HFFc6 (cell line): Measurements from ENCODE around the gene CASP12. TPM values are rescaled to one million over a fixed set of nuclear protein-coding genes. Genes with fewer than 3 reads are reported as not detected.

Experiments
- DNase-seq: peaks from one replicate; pipeline ENCODE4 v3.0.0-alpha.2; 2018
- H3K27ac Mint-ChIP-seq: 2 replicates; pipeline ENCODE4 v1.8.0; 2020; ENCODE audit warnings: mild to moderate bottlenecking, mixed read lengths
- H3K27me3 Mint-ChIP-seq: 2 replicates; pipeline ENCODE4 v1.8.0; 2021; ENCODE audit warnings: mild to moderate bottlenecking, moderate library complexity, mixed read lengths; ENCODE audit not compliant: insufficient read depth
- H3K36me3 Mint-ChIP-seq: 2 replicates; pipeline ENCODE4 v1.8.0; 2021; ENCODE audit warnings: low read depth, mixed read lengths
- H3K4me1 Mint-ChIP-seq: 2 replicates; pipeline ENCODE4 v1.8.0; 2020; ENCODE audit warnings: low read depth, mixed read lengths
- H3K4me3 Mint-ChIP-seq: 2 replicates; pipeline ENCODE4 v1.8.0; 2020; ENCODE audit warnings: mild to moderate bottlenecking, moderate library complexity, mixed read lengths
- H3K9me3 Mint-ChIP-seq: 2 replicates; pipeline ENCODE4 v1.8.0; 2020; ENCODE audit warnings: mild to moderate bottlenecking, mixed read lengths
- total RNA-seq, 6 experiments: library from RNA; stranded (reverse); fragmentation: NEBNext Ultra II Directional; extraction: Animal tissue kit (Norgen Biotek cat#: 25700); gene quantifications; 2 replicates in 1 of 6; 3 replicates in 5 of 6; pipeline ENCODE4 v1.2.3, GENCODE V29; 2021
- TF ChIP-seq, protein P1 (sequence below): fragments of 200-600 bp; sonication (generic); IDR thresholded peaks from 2 replicates; pipeline ENCODE4 v1.5.0; 2021; ENCODE audit warnings: antibody characterized with exemption, mild to moderate bottlenecking

Gene CASP12
- total RNA-seq, 6 experiments from 2014 or later: not detected

DNA sequence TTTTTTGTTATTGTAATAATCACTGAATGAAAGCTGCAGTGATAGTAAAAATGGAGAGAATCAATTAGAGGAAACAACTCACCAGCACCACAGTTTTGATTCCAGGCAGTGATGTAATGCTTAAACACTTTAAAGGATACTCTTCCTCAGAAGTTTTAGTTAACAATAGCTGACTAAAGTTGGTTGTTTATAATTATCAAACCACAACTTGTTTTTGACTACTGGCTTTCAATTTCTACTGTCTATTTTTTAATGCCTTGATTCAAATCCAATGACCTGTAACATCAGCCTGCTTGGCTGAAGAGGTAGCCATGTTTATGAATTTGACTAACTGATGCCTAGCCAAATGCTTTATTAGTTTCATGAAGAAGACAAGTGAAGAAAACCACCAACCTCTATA, 18.2 kb upstream of the CASP12 start:
- Mint-ChIP-seq H3K4me3 (no peak overlapping the region), H3K27me3 (peaks cover 2% of the 10 kb centered on the region; the same call in 1 of the 2 replicates), H3K4me1 (peaks cover 23% of the 10 kb centered on the region), H3K27ac (no peak overlapping the region), H3K9me3 (no peaks in the 10 kb centered on the region), H3K36me3 (no peaks in the 10 kb centered on the region)
- TF ChIP-seq, protein P1, sequence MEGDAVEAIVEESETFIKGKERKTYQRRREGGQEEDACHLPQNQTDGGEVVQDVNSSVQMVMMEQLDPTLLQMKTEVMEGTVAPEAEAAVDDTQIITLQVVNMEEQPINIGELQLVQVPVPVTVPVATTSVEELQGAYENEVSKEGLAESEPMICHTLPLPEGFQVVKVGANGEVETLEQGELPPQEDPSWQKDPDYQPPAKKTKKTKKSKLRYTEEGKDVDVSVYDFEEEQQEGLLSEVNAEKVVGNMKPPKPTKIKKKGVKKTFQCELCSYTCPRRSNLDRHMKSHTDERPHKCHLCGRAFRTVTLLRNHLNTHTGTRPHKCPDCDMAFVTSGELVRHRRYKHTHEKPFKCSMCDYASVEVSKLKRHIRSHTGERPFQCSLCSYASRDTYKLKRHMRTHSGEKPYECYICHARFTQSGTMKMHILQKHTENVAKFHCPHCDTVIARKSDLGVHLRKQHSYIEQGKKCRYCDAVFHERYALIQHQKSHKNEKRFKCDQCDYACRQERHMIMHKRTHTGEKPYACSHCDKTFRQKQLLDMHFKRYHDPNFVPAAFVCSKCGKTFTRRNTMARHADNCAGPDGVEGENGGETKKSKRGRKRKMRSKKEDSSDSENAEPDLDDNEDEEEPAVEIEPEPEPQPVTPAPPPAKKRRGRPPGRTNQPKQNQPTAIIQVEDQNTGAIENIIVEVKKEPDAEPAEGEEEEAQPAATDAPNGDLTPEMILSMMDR: no peak
- no peak for DNase-seq

DNA sequence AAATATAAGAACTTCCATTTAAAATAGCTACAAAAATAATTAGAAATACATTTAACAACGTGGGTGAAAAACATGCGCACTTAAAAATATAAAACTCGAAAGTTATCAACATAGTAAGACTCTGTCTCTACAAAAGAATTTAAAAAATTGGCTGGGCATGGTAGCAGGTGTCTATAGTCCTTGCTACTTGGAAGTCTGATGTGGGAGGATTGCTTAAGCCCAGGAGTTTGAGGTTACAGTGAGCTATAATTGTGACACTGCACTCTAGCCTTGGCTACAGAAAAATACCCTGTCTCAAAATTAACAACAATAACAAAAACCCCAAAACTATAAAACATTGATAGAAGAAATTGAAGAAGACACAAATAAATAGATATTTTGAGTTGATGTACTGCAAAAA, 13.8 kb upstream of the CASP12 start:
- no peak overlapping the region for H3K27ac Mint-ChIP-seq
- TF ChIP-seq, protein P1: no peak
- no peaks in the 10 kb centered on the region; the same call in 1 of the 2 replicates for H3K27me3 Mint-ChIP-seq
- H3K4me1 Mint-ChIP-seq: peaks cover 20% of the 10 kb centered on the region
- no peaks in the 10 kb centered on the region for H3K36me3 Mint-ChIP-seq
- H3K9me3 Mint-ChIP-seq: no peaks in the 10 kb centered on the region
- H3K4me3 Mint-ChIP-seq: no peak overlapping the region
- no peak for DNase-seq

DNA sequence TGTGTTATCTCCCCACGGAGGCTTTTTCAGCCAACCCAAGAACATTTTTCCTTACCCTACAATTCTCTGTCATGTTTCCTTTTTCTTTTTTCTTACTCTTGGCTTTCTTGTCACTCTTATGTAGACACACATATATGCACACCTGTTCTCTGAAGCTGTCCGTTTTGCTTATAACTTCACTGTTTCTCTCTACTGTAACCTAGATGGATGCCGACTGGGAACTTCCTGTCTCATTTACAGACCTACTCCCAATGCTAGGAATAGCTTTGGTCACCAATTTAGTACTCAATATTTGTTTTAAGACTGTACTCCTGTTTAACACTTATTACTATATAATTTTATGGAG, 9.9 kb upstream of the CASP12 start:
- no peaks in the 10 kb centered on the region for H3K9me3 Mint-ChIP-seq
- peak overlapping the region; percentile 70 for H3K4me3 Mint-ChIP-seq
- H3K27ac Mint-ChIP-seq: peak overlapping the region; percentile 53; the same call in 1 of the 2 replicates
- no peaks in the 10 kb centered on the region for H3K27me3 Mint-ChIP-seq
- DNase-seq: no peak
- peaks cover 20% of the 10 kb centered on the region for H3K4me1 Mint-ChIP-seq
- no peaks in the 10 kb centered on the region for H3K36me3 Mint-ChIP-seq
- TF ChIP-seq, protein P1: no peak

DNA sequence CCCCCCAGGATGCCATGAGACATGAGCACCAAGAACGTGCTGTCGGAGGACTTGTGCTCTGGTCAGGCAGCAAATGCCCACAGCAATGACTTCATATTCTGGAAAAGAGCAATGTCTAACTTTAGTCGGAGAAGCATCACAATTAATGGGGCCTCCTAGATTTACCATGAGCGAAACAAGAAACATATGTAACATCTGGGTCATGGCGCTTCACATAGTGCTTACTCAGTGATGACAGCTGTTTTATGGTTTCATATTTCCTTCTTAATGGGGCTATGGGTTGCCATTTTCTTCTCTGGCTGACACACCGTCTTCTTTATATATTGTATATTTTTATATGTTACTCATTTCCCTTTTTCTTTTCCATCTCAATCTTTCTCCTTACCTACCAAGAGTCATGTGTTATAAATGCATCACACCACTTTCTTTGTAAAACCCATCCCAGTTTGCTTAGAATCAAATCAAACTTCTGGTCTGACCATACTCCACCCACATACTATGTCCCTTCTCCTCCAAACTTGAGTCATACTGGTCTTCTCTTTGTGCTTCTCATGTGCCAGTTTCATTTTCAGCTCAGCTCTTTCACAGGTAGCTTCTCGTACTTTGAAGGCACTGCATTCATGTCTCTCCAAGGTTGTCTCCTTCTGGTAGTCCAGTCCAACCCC, 9.4 kb upstream of the CASP12 start:
- TF ChIP-seq, protein P1: no peak
- Mint-ChIP-seq H3K27ac (peak overlapping the region; percentile 69; the same call in 1 of the 2 replicates), H3K4me1 (peaks cover 20% of the 10 kb centered on the region), H3K9me3 (no peaks in the 10 kb centered on the region), H3K4me3 (peak overlapping the region; percentile 73), H3K36me3 (no peaks in the 10 kb centered on the region), H3K27me3 (no peaks in the 10 kb centered on the region)
- DNase-seq: peak; percentile 8

DNA sequence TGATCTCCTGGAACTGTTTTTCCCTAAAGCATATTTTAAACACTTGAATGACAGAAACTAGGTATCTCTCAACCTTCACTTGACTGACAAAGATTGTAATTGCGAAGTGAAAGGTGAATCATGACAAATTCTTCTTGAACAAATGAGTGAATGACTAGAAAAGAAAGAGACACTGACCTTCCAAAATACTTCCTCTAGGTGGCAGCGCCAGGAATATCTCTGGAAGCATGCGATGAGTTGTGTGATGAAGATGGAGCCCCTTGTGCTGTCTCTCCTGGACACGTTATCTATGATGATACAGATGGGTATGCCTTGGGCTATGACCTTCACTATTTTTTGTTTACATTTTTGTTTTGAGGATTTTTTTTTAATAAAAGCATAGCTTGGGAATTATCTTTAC, 7.0 kb upstream of the CASP12 start:
- Mint-ChIP-seq H3K9me3 (no peaks in the 10 kb centered on the region), H3K27ac (no peak overlapping the region), H3K27me3 (no peaks in the 10 kb centered on the region), H3K4me3 (no peak overlapping the region), H3K4me1 (peaks cover 20% of the 10 kb centered on the region), H3K36me3 (no peaks in the 10 kb centered on the region)
- DNase-seq: no peak
- TF ChIP-seq, protein P1: peak; percentile 20; the same call in 1 of the 2 replicates
